ENCODE measurements around the gene TASP1. TPM values are rescaled to one million over a fixed set of nuclear protein-coding genes. Genes with fewer than 3 reads are reported as not detected.

The TASP1 gene
- total and polyA plus RNA-seq, 2 donors from 2014 or later = 6.0 to 22.7 TPM

DNA sequence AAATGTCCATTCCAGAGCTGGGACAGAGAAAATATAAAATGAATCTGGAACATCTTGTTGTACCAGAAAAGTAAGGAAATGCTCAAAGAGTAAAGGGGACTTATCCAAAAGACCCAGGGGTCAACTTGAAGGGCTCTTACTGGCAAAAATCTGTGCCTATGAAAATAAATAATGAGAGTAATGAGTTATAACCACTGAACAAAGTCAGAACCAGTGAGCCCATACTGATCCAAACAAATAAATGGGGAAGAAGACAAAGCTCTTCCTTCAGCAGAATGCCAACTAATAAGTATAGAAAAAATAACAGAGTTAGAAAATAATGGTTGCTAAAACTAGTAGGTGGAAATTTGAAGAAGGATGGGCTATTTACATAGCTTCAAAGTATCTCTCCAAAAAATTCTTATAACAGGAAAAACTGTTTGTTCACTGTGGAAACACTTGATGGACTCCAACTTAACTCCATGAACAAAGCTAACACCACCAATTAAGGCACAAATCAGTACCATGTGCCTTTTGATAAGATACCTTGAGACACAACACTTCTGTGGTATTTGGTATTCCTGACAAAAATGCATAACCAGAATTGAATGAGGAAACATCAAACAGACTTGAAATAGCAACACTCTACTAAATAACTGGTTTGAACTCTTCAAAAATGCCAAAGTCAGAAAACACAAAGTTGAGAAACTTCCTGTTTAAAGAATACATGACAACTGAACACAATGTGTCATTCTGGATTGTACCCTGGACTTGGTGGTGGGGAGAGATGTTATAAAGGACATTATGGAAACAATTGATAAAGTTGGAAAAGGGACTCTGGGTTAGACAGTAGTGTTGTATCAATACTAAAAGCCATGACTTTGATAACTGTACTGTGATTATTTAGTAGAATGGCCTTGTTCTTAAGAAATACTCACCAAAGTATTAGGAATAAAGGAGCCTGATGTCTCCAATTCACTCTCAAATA lies 220.2 kb downstream of the TASP1 start:
- Histone ChIP-seq H3K27me3 (ENCODE audit: control insufficient read depth, insufficient read depth, low read length) (no peaks in the 10 kb centered on the region), H3K4me3 (ENCODE audit: low read length in 3 of 3) (no peak overlapping the region), H3K9ac (ENCODE audit: low read length in 3 of 3) (no peak overlapping the region), H3K9me3 (ENCODE audit: control insufficient read depth in 2 of 3, insufficient read depth in 1 of 3, low read length in 3 of 3) (no peaks in the 10 kb centered on the region), H3K4me1 (ENCODE audit: control insufficient read depth in 2 of 3, insufficient read depth in 2 of 3, low read depth in 1 of 3, low read length in 3 of 3) (no peaks in the 10 kb centered on the region), H3K36me3 (ENCODE audit: control insufficient read depth in 2 of 3, insufficient read depth in 3 of 3, low read length in 3 of 3) (no peaks in the 10 kb centered on the region), H3K27ac (ENCODE audit: low read depth in 2 of 2, low read length in 2 of 2) (no peak overlapping the region)
- DNase-seq = no peak
- no peak for FAIRE-seq
- intact Hi-C loops (cut with DNase I) = no loop called here
- TF ChIP-seq, protein P1, sequence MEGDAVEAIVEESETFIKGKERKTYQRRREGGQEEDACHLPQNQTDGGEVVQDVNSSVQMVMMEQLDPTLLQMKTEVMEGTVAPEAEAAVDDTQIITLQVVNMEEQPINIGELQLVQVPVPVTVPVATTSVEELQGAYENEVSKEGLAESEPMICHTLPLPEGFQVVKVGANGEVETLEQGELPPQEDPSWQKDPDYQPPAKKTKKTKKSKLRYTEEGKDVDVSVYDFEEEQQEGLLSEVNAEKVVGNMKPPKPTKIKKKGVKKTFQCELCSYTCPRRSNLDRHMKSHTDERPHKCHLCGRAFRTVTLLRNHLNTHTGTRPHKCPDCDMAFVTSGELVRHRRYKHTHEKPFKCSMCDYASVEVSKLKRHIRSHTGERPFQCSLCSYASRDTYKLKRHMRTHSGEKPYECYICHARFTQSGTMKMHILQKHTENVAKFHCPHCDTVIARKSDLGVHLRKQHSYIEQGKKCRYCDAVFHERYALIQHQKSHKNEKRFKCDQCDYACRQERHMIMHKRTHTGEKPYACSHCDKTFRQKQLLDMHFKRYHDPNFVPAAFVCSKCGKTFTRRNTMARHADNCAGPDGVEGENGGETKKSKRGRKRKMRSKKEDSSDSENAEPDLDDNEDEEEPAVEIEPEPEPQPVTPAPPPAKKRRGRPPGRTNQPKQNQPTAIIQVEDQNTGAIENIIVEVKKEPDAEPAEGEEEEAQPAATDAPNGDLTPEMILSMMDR (IDR thresholded peaks at IDR 0.05; ENCODE audit: borderline replicate concordance, extremely low read depth, insufficient read depth) = no peak

DNA sequence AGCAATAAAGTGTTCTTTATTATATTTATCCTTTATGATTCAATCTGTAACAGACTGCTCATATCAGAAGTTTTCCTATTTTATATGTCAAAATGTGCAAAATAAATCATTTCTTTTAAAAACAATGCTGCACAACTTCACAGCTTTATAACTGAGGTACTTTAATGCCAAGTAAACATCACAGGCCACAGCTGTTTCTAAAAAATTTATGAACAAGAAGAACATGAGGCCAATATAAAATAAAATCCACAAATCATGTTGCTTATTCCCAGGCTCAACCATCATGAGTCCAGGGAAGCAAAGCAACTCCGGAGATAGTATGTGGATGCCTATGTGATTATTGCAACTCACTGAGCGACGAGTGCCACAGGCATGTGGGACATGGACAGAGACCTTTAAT lies 222.2 kb downstream of the TASP1 start:
- FAIRE-seq = no peak
- Histone ChIP-seq H3K36me3 (ENCODE audit: control insufficient read depth in 2 of 3, insufficient read depth in 3 of 3, low read length in 3 of 3) (no peaks in the 10 kb centered on the region), H3K27me3 (ENCODE audit: control insufficient read depth, insufficient read depth, low read length) (no peaks in the 10 kb centered on the region), H3K4me1 (ENCODE audit: control insufficient read depth in 2 of 3, insufficient read depth in 2 of 3, low read depth in 1 of 3, low read length in 3 of 3) (no peaks in the 10 kb centered on the region), H3K27ac (ENCODE audit: low read depth in 2 of 2, low read length in 2 of 2) (no peak overlapping the region), H3K9me3 (ENCODE audit: control insufficient read depth in 2 of 3, insufficient read depth in 1 of 3, low read length in 3 of 3) (no peaks in the 10 kb centered on the region), H3K4me3 (ENCODE audit: low read length in 3 of 3) (no peak overlapping the region), H3K9ac (ENCODE audit: low read length in 3 of 3) (no peak overlapping the region)
- peak in 2 of 5 donors; percentile 10 to 37 for DNase-seq
- TF ChIP-seq, protein P1 (IDR thresholded peaks at IDR 0.05; ENCODE audit: borderline replicate concordance, extremely low read depth, insufficient read depth) = no peak
- intact Hi-C loops (cut with DNase I) = no loop called here

DNA sequence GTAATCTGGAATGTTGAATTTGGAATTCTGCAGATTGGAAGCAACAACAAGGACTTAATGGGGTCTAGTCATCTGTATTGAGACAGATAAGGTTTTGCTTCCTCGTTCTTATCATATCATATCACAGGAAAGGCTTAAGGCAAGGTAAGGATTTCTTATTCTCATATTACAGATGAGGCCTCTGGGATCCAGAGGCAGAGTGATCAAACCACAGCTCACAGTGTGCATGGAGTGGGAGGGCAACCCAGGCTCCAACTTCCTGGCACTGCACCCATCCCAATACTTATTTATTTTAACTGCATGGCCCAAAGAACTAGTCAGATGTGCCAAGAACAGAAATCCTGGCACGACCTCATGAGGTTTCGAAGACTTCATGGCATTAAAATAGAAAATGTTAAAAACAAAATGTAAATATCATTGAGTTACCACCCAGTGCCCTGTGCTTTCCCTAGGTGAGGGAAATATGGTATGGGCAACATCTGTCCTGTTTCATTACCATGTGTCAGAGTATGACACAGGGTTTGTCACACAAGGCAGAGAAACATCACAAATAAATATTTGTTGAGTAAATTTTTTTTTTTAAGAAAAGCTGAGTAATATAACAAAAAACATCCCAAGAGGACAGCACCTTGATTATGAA lies 225.8 kb downstream of the TASP1 start:
- Histone ChIP-seq H3K9me3 (ENCODE audit: control insufficient read depth in 2 of 3, insufficient read depth in 1 of 3, low read length in 3 of 3) (no peaks in the 10 kb centered on the region), H3K27ac (ENCODE audit: low read depth in 2 of 2, low read length in 2 of 2) (no peak overlapping the region), H3K9ac (ENCODE audit: low read length in 3 of 3) (no peak overlapping the region), H3K36me3 (ENCODE audit: control insufficient read depth in 2 of 3, insufficient read depth in 3 of 3, low read length in 3 of 3) (no peaks in the 10 kb centered on the region), H3K4me3 (ENCODE audit: low read length in 3 of 3) (no peak overlapping the region), H3K27me3 (ENCODE audit: control insufficient read depth, insufficient read depth, low read length) (no peaks in the 10 kb centered on the region), H3K4me1 (ENCODE audit: control insufficient read depth in 2 of 3, insufficient read depth in 2 of 3, low read depth in 1 of 3, low read length in 3 of 3) (no peaks in the 10 kb centered on the region)
- TF ChIP-seq, protein P1 (IDR thresholded peaks at IDR 0.05; ENCODE audit: borderline replicate concordance, extremely low read depth, insufficient read depth) = no peak
- intact Hi-C loops (cut with DNase I) = no loop called here
- DNase-seq = no peak
- no peak for FAIRE-seq

Measured in kidney (tissue), 14 donors.